ENCODE data around the gene FN3KRP.

The FN3KRP gene

GRCh38 chr17:82718986-82719685 lies 2.6 kb downstream of the FN3KRP start:
- H3K27ac Mint-ChIP-seq = no peak overlapping the region

GRCh38 chr17:82720204-82720603 lies 3.7 kb downstream of the FN3KRP start:
- Mint-ChIP-seq H3K4me3 (no peak overlapping the region), H3K27ac (peak overlapping the region; percentile 10), H3K36me3 (peaks cover 71% of the 10 kb centered on the region), H3K4me1 (peaks cover 29% of the 10 kb centered on the region), H3K9me3 (no peaks in the 10 kb centered on the region)
- ATAC-seq (no peak), DNase-seq (ENCODE audit: low spot score in 2 of 2) (no peak)

More at GRCh38 chr17:82718986-82719685, 2.6 kb downstream of the FN3KRP start:
- Mint-ChIP-seq H3K4me3 (no peak overlapping the region), H3K4me1 (peaks cover 29% of the 10 kb centered on the region), H3K36me3 (peaks cover 61% of the 10 kb centered on the region), H3K9me3 (no peaks in the 10 kb centered on the region)
- DNase-seq (ENCODE audit: low spot score in 2 of 2) (no peak), ATAC-seq (no peak)

DNA sequence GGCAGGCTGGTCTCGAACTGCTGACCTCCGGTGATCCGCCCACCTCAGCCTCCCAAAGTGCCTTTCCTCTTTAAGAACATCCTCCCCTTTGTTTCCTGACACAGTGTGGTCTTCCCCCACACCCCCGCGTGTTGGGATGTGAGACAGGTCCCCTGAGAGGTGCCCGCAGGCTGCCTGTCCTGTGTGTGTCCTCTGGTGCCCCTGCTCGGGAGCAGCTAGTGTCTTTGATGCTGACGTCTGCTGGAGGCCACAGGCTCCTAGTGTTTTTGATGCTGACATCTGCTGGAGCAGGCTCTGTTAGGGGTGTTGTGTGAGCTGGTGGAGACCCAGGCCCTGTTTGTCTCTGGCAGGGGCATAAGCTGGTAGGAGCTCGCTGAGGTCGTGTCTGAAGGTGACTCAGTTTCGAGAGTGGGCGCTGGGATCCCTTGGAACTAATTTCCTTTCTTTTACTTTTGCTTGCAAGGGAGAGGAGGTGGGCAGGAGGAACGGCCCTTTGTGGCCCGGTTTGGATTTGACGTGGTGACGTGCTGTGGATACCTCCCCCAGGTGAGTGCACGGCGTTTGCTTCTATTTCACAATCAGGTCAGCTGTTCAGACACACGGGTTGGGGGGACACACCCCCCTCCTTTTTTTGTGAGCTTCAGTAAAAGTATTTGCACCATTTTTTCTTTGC lies 6.0 kb downstream of the FN3KRP start:
- Mint-ChIP-seq H3K27ac (no peak overlapping the region), H3K9me3 (no peaks in the 10 kb centered on the region), H3K4me3 (no peak overlapping the region), H3K36me3 (peaks cover 85% of the 10 kb centered on the region), H3K4me1 (peaks cover 14% of the 10 kb centered on the region)
- ATAC-seq (no peak), DNase-seq (ENCODE audit: low spot score in 2 of 2) (no peak)

DNA sequence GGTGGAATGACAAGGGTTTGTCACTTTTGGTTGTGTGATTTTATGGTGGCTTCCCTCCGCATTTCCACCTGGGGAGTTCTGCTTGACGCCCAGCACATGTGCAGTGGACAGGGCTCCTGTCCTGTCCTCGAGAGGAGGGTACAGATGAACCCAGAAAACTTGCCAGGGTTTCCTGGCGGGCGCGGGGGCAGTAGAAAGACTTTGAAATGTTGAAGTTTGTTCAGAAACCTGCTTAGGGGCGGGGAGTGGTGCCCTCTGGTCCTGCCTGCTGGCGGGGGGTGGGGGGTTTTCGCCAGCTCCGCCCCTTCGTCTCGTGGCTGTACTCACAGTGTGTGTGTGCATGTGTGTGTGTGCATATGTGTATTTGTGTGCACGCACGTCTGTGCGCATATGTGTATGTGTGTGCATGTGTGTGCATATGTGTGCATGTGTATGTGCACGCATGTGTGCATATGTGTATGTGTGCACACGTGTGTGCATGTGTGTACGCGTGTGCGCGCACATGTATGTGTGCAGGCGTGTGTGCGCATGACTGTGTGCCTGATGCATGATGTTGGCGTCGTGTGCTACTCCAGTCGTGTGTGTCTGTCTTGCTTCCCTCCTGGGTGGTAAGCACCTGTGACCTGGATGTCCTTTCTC lies 6.8 kb downstream of the FN3KRP start:
- H3K4me1 Mint-ChIP-seq = peaks cover 6% of the 10 kb centered on the region
- ATAC-seq (no peak), DNase-seq (ENCODE audit: low spot score in 2 of 2) (no peak)
- no peak overlapping the region for H3K4me3 Mint-ChIP-seq
- peaks cover 85% of the 10 kb centered on the region for H3K36me3 Mint-ChIP-seq
- H3K27ac Mint-ChIP-seq = no peak overlapping the region
- H3K9me3 Mint-ChIP-seq = no peaks in the 10 kb centered on the region

DNA sequence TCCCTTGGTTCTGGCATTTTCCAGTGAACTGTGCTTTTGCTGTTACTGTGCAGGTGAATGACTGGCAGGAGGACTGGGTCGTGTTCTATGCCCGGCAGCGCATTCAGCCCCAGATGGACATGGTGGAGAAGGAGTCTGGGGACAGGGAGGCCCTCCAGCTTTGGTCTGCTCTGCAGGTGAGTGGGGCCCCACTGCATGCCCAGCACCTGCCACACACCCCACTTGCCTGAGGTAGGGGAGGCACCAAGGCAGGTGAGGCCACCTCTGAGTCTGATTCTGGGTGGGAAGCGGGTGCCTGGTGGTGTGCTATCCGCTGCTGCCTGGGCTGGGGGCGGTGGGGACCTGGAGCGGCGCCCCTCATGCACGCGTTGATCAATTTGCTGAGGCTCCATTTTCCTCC lies 9.9 kb downstream of the FN3KRP start:
- Mint-ChIP-seq H3K36me3 (peaks cover 74% of the 10 kb centered on the region), H3K9me3 (no peaks in the 10 kb centered on the region), H3K4me3 (no peak overlapping the region), H3K27ac (no peak overlapping the region), H3K4me1 (peaks cover 5% of the 10 kb centered on the region)
- DNase-seq (ENCODE audit: low spot score in 2 of 2) = no peak
- ATAC-seq = no peak

GRCh38 chr17:82729479-82730260 lies 13.2 kb downstream of the FN3KRP start:
- DNase-seq (ENCODE audit: low spot score in 2 of 2) (no peak), ATAC-seq (no peak)
- H3K27ac Mint-ChIP-seq = no peak overlapping the region
- H3K36me3 Mint-ChIP-seq = peaks cover 65% of the 10 kb centered on the region
- H3K4me1 Mint-ChIP-seq = no peaks in the 10 kb centered on the region
- H3K4me3 Mint-ChIP-seq = no peak overlapping the region
- peaks cover 7% of the 10 kb centered on the region for H3K9me3 Mint-ChIP-seq

DNA sequence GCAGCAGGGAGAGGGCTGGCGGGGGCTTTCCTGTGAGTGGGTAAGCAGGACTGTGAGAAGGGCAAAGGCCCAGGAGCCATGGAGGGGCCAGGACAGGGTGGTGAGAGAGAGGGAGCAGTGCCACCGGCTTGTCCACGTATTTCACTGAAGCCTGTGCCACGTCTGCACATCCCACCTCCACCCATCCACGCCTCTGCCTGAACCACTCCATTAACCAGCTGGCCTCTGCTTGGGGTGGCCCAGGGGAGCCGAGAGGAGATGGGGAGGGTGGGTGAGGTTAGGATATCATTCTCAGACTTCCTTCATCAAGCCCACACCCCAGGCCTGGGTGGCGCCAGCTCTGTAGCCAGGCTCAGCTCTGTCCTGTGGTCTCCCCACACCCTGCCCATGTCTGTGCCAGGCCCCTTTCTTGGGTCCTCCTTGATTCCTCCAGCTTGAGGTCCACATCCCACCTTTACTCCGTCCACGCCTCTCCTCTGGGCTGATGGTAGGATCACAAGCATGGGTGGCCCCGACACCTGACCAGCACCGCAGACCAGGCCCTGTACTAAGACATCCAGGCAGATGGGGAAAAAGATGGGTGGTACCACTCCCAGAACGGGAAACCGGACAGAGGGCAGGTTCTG lies 15.7 kb downstream of the FN3KRP start:
- H3K9me3 Mint-ChIP-seq = peaks cover 7% of the 10 kb centered on the region
- no peak for DNase-seq (ENCODE audit: low spot score in 2 of 2)
- peaks cover 40% of the 10 kb centered on the region for H3K36me3 Mint-ChIP-seq
- no peak overlapping the region for H3K27ac Mint-ChIP-seq
- no peaks in the 10 kb centered on the region for H3K4me1 Mint-ChIP-seq
- no peak overlapping the region for H3K4me3 Mint-ChIP-seq
- ATAC-seq = no peak

DNA sequence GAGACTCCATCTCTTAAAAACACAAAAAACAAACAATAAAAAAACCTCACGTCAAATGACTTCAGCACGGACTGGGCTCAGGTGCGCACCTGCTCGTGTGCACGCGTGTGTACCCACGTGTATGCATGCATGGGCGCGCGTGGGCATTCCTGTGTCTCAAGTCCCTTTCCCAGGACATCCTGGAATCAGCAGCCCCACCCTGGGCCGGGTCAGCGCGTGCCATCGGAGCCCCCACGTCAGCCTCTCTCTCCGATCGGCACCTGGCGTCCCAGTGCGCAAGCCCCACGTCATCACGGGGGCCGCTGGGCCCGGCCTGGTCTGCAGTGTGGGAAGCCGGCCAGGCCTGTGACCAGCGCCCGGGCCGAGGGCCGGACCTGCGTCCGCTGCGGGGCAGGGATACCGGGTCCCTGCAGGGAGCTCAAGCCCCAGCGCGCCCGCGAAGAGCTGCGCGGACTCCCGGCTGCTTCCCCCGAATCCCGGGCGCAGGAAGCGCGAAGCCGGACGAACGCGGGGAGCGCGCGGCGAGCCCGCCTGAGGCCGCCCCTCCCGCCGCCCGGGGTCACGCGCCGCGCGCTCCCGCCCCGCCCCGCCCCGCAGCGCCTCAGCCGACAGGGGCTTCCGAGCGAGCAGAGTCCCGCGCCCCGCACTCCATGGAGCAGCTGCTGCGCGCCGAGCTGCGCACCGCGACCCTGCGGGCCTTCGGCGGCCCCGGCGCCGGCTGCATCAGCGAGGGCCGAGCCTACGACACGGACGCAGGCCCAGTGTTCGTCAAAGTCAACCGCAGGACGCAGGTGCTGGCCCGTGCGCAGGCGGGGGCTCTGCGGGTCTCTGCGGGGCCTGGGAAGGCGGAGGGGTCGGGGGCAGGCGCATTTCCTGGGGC lies 18.7 kb downstream of the FN3KRP start, which contains the start of gene FN3K:
Gene FN3K, plus strand, starts transcription at position 629 of the 880 bp plus-strand sequence. Its CDS starts 22 bp downstream, at position 651.
- H3K9me3 Mint-ChIP-seq = peaks cover 7% of the 10 kb centered on the region
- H3K27ac Mint-ChIP-seq = no peak within 1 kb of the TSS
- no peaks in the 10 kb centered on the region for H3K4me1 Mint-ChIP-seq
- peak within 1 kb of the TSS; percentile 49 for H3K4me3 Mint-ChIP-seq
- peaks cover 21% of the 10 kb centered on the region for H3K36me3 Mint-ChIP-seq
- DNase-seq (ENCODE audit: low spot score in 2 of 2) = no peak
- peak; percentile 55 for ATAC-seq

DNA sequence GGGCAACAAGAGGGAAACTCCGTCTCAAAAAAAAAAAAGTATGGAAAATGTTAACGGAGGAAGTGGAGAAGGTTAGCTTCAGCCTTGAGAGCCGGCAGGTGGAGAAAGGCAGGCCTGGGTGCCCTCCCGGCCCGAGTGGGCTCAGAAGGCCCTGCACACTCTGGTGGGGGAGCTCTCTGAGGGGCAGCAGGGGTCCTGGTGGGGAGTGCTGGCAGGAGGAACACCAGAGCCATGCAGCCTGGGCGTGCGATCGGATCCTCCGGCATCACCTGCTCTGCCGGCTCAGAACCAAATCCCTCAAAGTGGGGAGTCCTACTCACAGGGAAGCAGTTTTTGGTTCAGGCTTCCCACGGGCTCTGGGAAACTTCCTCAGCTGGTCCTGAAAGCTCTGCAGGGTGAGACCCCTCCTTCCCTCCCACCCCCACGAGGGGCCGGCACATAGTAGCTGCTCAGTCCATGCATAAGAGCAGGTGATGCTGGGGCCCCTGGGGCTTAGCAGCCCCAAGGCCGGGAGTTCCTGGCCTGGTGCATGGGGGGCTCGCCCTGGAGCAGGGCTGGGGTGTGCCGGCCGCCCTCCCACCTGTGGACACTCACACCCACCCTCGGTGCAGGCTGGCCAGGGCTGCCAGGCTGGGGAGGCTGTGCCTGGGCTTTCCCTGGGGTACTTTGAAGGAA lies 20.1 kb downstream of the FN3KRP start:
- Mint-ChIP-seq H3K36me3 (peaks cover 15% of the 10 kb centered on the region), H3K4me3 (peak overlapping the region; percentile 49), H3K9me3 (peaks cover 13% of the 10 kb centered on the region), H3K27ac (no peak overlapping the region), H3K4me1 (no peaks in the 10 kb centered on the region)
- ATAC-seq (no peak), DNase-seq (ENCODE audit: low spot score in 2 of 2) (no peak)

- no peak for DNase-seq (ENCODE audit: low spot score in 2 of 2)
- peaks cover 10% of the 10 kb centered on the region for H3K9me3 Mint-ChIP-seq
- no peak overlapping the region for H3K4me3 Mint-ChIP-seq
- H3K36me3 Mint-ChIP-seq = peaks cover under 1% of the 10 kb centered on the region
- ATAC-seq = no peak
- no peak overlapping the region for H3K27ac Mint-ChIP-seq
- no peaks in the 10 kb centered on the region for H3K4me1 Mint-ChIP-seq
These were observed 21.7 kb downstream of the FN3KRP start for GRCh38 chr17:82737967-82738877.

- ATAC-seq (no peak), DNase-seq (ENCODE audit: low spot score in 2 of 2) (no peak)
- no peak overlapping the region for H3K4me3 Mint-ChIP-seq
- H3K27ac Mint-ChIP-seq = no peak overlapping the region
- H3K9me3 Mint-ChIP-seq = peaks cover 6% of the 10 kb centered on the region
- H3K4me1 Mint-ChIP-seq = no peaks in the 10 kb centered on the region
- H3K36me3 Mint-ChIP-seq = no peaks in the 10 kb centered on the region
These were observed 24.6 kb downstream of the FN3KRP start for GRCh38 chr17:82740906-82741759.

Data from stimulated activated effector memory CD8-positive, alpha-beta T cell treated with anti-CD3 and anti-CD28 coated beads, Interleukin-12 subunit alpha, Interleukin-12 subunit beta, amount 100 ng/mL, for 72 hours (primary cell).